PFSK-1 (cell line): ENCODE measurements around the gene KCNN4.

Experiments used
- REST ChIP-seq, 2 experiments: IDR thresholded peaks; 2 replicates each; pipeline versions ENCODE4 v1.6.1 to v1.8.0; 2011 to 2012; ENCODE audit warnings: low read depth in 2 of 2, low read length in 2 of 2, control low read depth in 1 of 2, inconsistent platforms in 1 of 2, mild to moderate bottlenecking in 1 of 2, moderate library complexity in 1 of 2; ENCODE audit not compliant: insufficient read depth in 1 of 2
- SIN3A ChIP-seq: IDR thresholded peaks from 2 replicates; pipeline ENCODE4 v1.6.1; 2012; ENCODE audit warnings: mild to moderate bottlenecking, low read length, moderate library complexity, borderline replicate concordance; ENCODE audit not compliant: insufficient read depth
- TAF1 ChIP-seq: IDR thresholded peaks from 2 replicates; pipeline ENCODE4 v1.6.1; 2012; ENCODE audit warnings: low read length, control low read depth, borderline replicate concordance; ENCODE audit not compliant: insufficient read depth

DNA sequence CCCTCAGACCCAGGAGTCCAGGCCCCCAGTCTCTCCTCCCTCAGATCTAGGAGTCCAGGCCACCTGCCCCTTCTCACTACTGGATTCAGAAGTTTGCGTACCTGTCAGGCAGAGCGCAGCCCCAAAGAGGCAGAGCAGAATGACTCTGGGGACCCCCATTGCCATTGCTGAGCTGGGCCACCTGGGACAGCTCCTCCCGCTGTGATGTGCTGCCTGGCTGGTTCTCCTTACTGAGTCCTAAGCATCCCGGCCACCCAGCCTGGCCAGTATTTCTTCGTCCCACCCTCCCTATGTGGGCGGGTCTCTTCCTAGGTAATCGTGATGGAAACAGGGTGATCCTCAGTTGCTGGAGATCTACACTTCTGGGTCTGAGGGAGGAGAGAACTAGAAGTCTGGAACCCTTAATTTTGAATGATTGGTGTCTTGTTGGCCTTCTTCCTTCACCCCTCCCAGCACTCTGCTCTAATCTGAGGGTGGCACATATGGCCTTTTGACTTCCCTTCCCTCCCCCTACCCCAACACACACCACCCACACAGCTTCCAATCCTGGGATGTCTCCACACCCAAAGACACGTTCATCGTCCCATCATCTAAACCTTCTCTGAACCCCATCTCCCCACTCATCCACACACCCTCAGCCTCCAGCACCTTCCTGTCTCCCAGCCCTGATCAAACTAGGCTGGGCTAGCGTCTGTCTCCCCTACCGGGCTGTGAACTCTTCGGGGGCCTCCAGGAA is 21.6 kb upstream of the KCNN4 start, which contains the start of gene LYPD5:
- TF ChIP-seq REST (IDR thresholded peaks at IDR 0.05; ENCODE audit: insufficient read depth in 1 of 2, low read depth in 2 of 2, low read length in 2 of 2) (peak; percentile 27 to 65; a peak in 1 of 4 replicates), TAF1 (no peak), SIN3A (no peak)
